Endodermal cell (in vitro differentiated cells): ENCODE results near the gene GRAP2. TPM values are rescaled to one million over a fixed set of nuclear protein-coding genes. Genes with fewer than 3 reads are reported as not detected.
"Not testable (repeated sequence)": the region's sequence is repeated elsewhere in the genome, so short reads cannot be mapped to it uniquely, and the experiment has no call there.

Experiments
- DNase-seq: peaks from one replicate; pipeline ENCODE4 v3.0.0-alpha.2; 2017
- H3K27ac ChIP-seq: 2 replicates; pipeline ENCODE4 v1.5.1; 2013; ENCODE audit warnings: mild to moderate bottlenecking, low read depth, low read length, moderate library complexity
- H3K27me3 ChIP-seq: 2 replicates; pipeline ENCODE4 v1.6.1; 2013; ENCODE audit warnings: mild to moderate bottlenecking, low read length, moderate library complexity; ENCODE audit not compliant: insufficient read depth, control insufficient read depth, poor library complexity, severe bottlenecking
- H3K36me3 ChIP-seq: 2 replicates; pipeline ENCODE4 v1.7.0; 2013; ENCODE audit warnings: mild to moderate bottlenecking, low read length, moderate library complexity; ENCODE audit not compliant: control insufficient read depth, insufficient read depth
- H3K4me1 ChIP-seq: one replicate; pipeline ENCODE4 v1.7.0; 2013; ENCODE audit warnings: low read length; ENCODE audit not compliant: control insufficient read depth, insufficient read depth
- H3K4me3 ChIP-seq: 2 replicates; pipeline ENCODE4 v1.5.1; 2013; ENCODE audit warnings: mild to moderate bottlenecking, low read length, moderate library complexity
- H3K9ac ChIP-seq: 2 replicates; pipeline ENCODE4 v1.6.1; 2013; ENCODE audit warnings: mild to moderate bottlenecking, low read length, moderate library complexity; ENCODE audit not compliant: poor library complexity, severe bottlenecking; ENCODE audit errors: extremely low read depth
- H3K9me3 ChIP-seq: 2 replicates; pipeline ENCODE4 v1.6.1; 2013; ENCODE audit warnings: mild to moderate bottlenecking, low read length, moderate library complexity; ENCODE audit not compliant: control insufficient read depth
- H3K27ac Mint-ChIP-seq: 2 replicates; pipeline ENCODE4 v1.8.0; 2020; ENCODE audit warnings: mixed read lengths
- H3K27me3 Mint-ChIP-seq: 2 replicates; pipeline ENCODE4 v1.8.0; 2021; ENCODE audit warnings: mild to moderate bottlenecking, mixed read lengths; ENCODE audit not compliant: insufficient read depth
- H3K36me3 Mint-ChIP-seq: 2 replicates; pipeline ENCODE4 v1.8.0; 2020; ENCODE audit warnings: low read depth, mixed read lengths
- H3K4me1 Mint-ChIP-seq: 2 replicates; pipeline ENCODE4 v1.8.0; 2020; ENCODE audit warnings: mixed read lengths
- H3K4me3 Mint-ChIP-seq: 2 replicates; pipeline ENCODE4 v1.8.0; 2020; ENCODE audit warnings: mild to moderate bottlenecking, moderate library complexity, mixed read lengths
- H3K9me3 Mint-ChIP-seq: 2 replicates; pipeline ENCODE4 v1.8.0; 2020; ENCODE audit warnings: mild to moderate bottlenecking, mixed read lengths
- CTCF ChIP-seq: fragments of 200-600 bp; sonication (generic); conservative IDR thresholded peaks from 2 replicates; pipeline ENCODE4 v1.5.0; 2021; ENCODE audit warnings: antibody characterized with exemption, mild to moderate bottlenecking
- WGBS, 2 experiments: methylation state at CpG; one replicate each; pipeline versions ENCODE4 v1.1.5 to v1.1.7; 2013; ENCODE audit warnings: missing lambda C conversion rate in 2 of 2, mixed read lengths in 1 of 2; ENCODE audit not compliant: insufficient coverage in 1 of 2, insufficient read length in 1 of 2; 5-methylcytosine and 5-hydroxymethylcytosine counted together
- total RNA-seq, 2 donors: library from RNA; stranded (reverse); fragmentation: NEBNext Ultra II Directional in 1 of 2; extraction: Animal tissue kit (Norgen Biotek cat#: 25700) in 1 of 2; gene quantifications; 2 replicates in 1 of 2; 3 replicates in 1 of 2; pipeline ENCODE4 v1.2.1, GENCODE V29; 2021

GRAP2 gene
- total RNA-seq, 2 donors from 2014 or later: 0.11 to 0.92 TPM

DNA sequence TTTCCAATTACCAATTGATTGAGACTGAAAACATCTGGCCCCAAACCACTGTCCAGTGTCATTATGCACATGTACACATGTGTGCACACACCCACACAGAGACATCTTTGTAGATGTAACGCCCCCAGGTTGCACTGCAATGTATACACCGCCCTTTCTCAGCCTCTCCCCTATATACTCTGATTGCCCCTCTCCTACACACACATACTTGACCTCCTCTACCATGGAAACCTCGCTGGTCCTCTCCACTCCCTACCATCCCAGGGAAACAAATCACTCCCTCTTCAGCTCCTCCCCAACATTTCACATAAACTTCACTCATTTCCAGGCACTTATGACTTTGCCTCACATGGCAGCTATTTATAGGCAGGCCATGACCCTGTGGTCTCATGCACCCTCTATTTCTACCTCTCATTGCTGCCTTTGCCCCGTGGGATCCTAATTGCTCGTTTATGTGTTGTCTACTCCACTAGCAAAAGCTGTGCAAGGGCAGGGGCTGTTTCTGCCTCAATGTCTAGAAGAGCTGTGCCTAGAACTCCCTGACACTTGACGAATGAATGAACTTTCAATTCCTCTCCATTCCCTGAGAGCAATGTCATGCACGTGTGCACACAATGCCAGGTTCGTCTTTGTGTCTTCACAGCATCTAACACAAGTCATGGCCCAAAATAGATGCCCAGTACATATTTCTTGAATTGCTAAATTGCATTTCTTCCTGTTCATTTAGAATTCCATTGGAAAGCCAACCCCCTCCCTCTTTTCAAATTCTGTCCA, 49.3 kb downstream of the GRAP2 start:
- H3K4me1 Mint-ChIP-seq: peaks cover 36% of the 10 kb centered on the region

DNA sequence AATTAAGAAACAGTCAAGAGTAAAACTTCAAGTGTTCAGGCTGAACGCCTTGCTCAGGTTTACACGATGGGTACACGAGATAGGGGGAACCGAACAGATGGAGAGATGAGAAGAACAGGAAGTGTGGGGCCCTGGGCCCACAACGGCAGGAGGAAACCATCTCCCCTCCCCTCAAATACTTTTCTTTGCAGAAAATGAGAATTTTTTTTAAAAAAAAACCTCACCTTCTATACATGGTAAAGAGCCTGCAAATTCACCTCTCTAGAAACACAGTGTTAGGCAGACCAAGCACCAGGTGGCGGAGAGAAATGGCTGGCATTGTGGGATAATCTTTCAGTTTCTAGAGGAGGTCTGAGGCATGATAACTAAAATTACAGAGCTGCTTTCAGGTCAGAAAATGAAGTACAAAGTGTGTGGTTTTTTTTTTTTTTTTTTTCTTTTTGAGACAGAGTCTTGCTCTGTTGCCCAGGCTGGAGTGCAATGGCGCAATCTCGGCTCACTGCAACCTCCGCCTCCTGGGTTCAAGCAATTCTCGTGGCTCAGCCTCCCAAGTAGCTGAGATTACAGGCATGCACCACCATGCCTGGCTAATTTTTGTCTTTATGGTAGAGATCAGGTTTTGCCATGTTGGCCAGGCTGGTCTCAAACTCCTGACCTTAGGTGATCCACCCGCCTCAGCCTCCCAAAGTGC, 50.9 kb downstream of the GRAP2 start:
- H3K9me3 ChIP-seq, H3K4me3 ChIP-seq, DNase-seq, H3K36me3 Mint-ChIP-seq, H3K4me1 ChIP-seq, H3K27ac Mint-ChIP-seq, H3K9ac ChIP-seq, H3K9me3 Mint-ChIP-seq, H3K36me3 ChIP-seq, H3K4me3 Mint-ChIP-seq, H3K27ac ChIP-seq, H3K27me3 ChIP-seq: not testable (repeated sequence)
- peaks cover 22% of the 10 kb centered on the region for H3K4me1 Mint-ChIP-seq
- 87 to 92% methylated on average over 7 to 11 of the region's 11 CpGs for whole genome bisulfite sequencing, 2 experiments
- peaks cover 31% of the 10 kb centered on the region for H3K27me3 Mint-ChIP-seq

More for the DNA sequence above, 49.3 kb downstream of the GRAP2 start:
- no peaks in the 10 kb centered on the region for H3K36me3 Mint-ChIP-seq
- H3K27ac Mint-ChIP-seq: no peak overlapping the region
- no peak for TF ChIP-seq CTCF
- Histone ChIP-seq H3K27ac (no peak overlapping the region), H3K9ac (no peak overlapping the region), H3K9me3 (no peaks in the 10 kb centered on the region), H3K27me3 (peaks cover 4% of the 10 kb centered on the region), H3K4me3 (no peak overlapping the region), H3K4me1 (peaks cover 17% of the 10 kb centered on the region), H3K36me3 (no peaks in the 10 kb centered on the region)
- DNase-seq: no peak
- no peaks in the 10 kb centered on the region for H3K9me3 Mint-ChIP-seq
- H3K4me3 Mint-ChIP-seq: no peak overlapping the region
- H3K27me3 Mint-ChIP-seq: peaks cover 31% of the 10 kb centered on the region
- whole genome bisulfite sequencing, 2 experiments: 91 to 97% methylated on average over 8 of the region's 8 CpGs

GRCh38 chr22:39952347-39952746, 51.5 kb downstream of the GRAP2 start:
- WGBS, 2 experiments: 95 to 98% methylated on average over 5 to 6 of the region's 6 CpGs
- H3K4me1 ChIP-seq: peaks cover 3% of the 10 kb centered on the region
- no peak for DNase-seq
- H3K9ac ChIP-seq: no peak overlapping the region
- peaks cover 31% of the 10 kb centered on the region for H3K27me3 Mint-ChIP-seq
- peaks cover 22% of the 10 kb centered on the region for H3K4me1 Mint-ChIP-seq
- H3K27ac ChIP-seq: no peak overlapping the region
- no peaks in the 10 kb centered on the region for H3K36me3 Mint-ChIP-seq
- H3K9me3 ChIP-seq: no peaks in the 10 kb centered on the region
- no peaks in the 10 kb centered on the region for H3K9me3 Mint-ChIP-seq
- no peak overlapping the region for H3K27ac Mint-ChIP-seq
- H3K27me3 ChIP-seq: peaks cover 4% of the 10 kb centered on the region
- no peak for TF ChIP-seq CTCF
- H3K4me3 Mint-ChIP-seq: no peak overlapping the region
- H3K4me3 ChIP-seq: no peak overlapping the region
- no peaks in the 10 kb centered on the region for H3K36me3 ChIP-seq
